WTC11 (cell line): ENCODE measurements around the gene SSH3. TPM values are rescaled to one million over a fixed set of nuclear protein-coding genes. Genes with fewer than 3 reads are reported as not detected.

Experiments
- ATAC-seq: fragments of 200-7000 bp; cut with Tn5 transposase; 2 replicates; pipeline ENCODE4 v1.10.0; 2021; ENCODE audit warnings: mild to moderate bottlenecking, moderate library complexity
- CTCF ChIA-PET: fragments of 300-600 bp; sonication (Branson Sonifier 250); formaldehyde crosslinking; loops from one replicate; lab custom pipeline; 2021; ENCODE audit warnings: antibody characterized with exemption; lab: Charles Lee
- POLR2A ChIA-PET: fragments of 350-600 bp; sonication (Branson Sonifier 250); formaldehyde crosslinking; loops from one replicate; lab custom pipeline; 2021; ENCODE audit warnings: antibody characterized with exemption; lab: Charles Lee
- DNase-seq: peaks from one replicate; pipeline ENCODE4 v3.0.0; 2021; ENCODE audit warnings: low spot score
- H3K27ac Mint-ChIP-seq: 2 replicates; pipeline ENCODE4 v1.8.0; 2021; ENCODE audit warnings: mixed read lengths
- H3K27me3 Mint-ChIP-seq: 2 replicates; pipeline ENCODE4 v1.8.0; 2021; ENCODE audit warnings: low read depth, mild to moderate bottlenecking, moderate library complexity, mixed read lengths
- H3K36me3 Mint-ChIP-seq: 2 replicates; pipeline ENCODE4 v1.8.0; 2021; ENCODE audit warnings: mixed read lengths
- H3K4me1 Mint-ChIP-seq: 2 replicates; pipeline ENCODE4 v1.8.0; 2022; ENCODE audit warnings: mixed read lengths
- H3K4me3 Mint-ChIP-seq: 2 replicates; pipeline ENCODE4 v1.8.0; 2021; ENCODE audit warnings: mild to moderate bottlenecking, moderate library complexity, mixed read lengths
- H3K9me3 Mint-ChIP-seq: 2 replicates; pipeline ENCODE4 v1.8.0; 2021; ENCODE audit warnings: mixed read lengths
- ATF1 ChIP-seq: sonication (generic); formaldehyde crosslinking; IDR thresholded peaks from 2 replicates; pipeline ENCODE4 v1.8.1; 2023; ENCODE audit warnings: mild to moderate bottlenecking, moderate library complexity, missing genetic modification reagents
- CBFB ChIP-seq: sonication (generic); formaldehyde crosslinking; IDR thresholded peaks from 2 replicates; pipeline ENCODE4 v1.8.1; 2022; ENCODE audit warnings: mild to moderate bottlenecking, low read depth, missing genetic modification reagents
- ELF4 ChIP-seq: sonication (generic); formaldehyde crosslinking; IDR thresholded peaks from 2 replicates; pipeline ENCODE4 v1.8.1; 2022; ENCODE audit warnings: low read depth, mild to moderate bottlenecking, moderate library complexity, missing genetic modification reagents
- EMX1 ChIP-seq: fragments of 250-450 bp; sonication (Bioruptor Pico); IDR thresholded peaks from 2 replicates; pipeline ENCODE4 v1.8.0; 2021; ENCODE audit warnings: mild to moderate bottlenecking
- GTF2I ChIP-seq: fragments of 250-450 bp; sonication (Bioruptor Pico); conservative IDR thresholded peaks from 2 replicates; pipeline ENCODE4 v1.4.0; 2021; ENCODE audit warnings: mild to moderate bottlenecking
- MXD4 ChIP-seq: fragments of 250-450 bp; sonication (Bioruptor Pico); IDR thresholded peaks from 2 replicates; pipeline ENCODE4 v1.8.0; 2021; ENCODE audit warnings: mild to moderate bottlenecking, moderate library complexity, borderline replicate concordance
- NFE2L1 ChIP-seq: sonication (generic); formaldehyde crosslinking; IDR thresholded peaks from 2 replicates; pipeline ENCODE4 v1.8.1; 2023; ENCODE audit warnings: missing genetic modification reagents
- NFYB ChIP-seq: sonication (generic); formaldehyde crosslinking; conservative IDR thresholded peaks from 2 replicates; pipeline ENCODE4 v1.8.0; 2022; ENCODE audit warnings: low read depth, missing genetic modification reagents
- NR2C2 ChIP-seq: sonication (generic); formaldehyde crosslinking; IDR thresholded peaks from 2 replicates; pipeline ENCODE4 v1.8.0; 2022; ENCODE audit warnings: mild to moderate bottlenecking, missing genetic modification reagents
- NR3C1 ChIP-seq: sonication (generic); formaldehyde crosslinking; conservative IDR thresholded peaks from 2 replicates; pipeline ENCODE4 v1.8.1; 2023; ENCODE audit warnings: low read depth, mild to moderate bottlenecking, missing genetic modification reagents
- SMAD3 ChIP-seq: sonication (generic); formaldehyde crosslinking; IDR thresholded peaks from 2 replicates; pipeline ENCODE4 v1.8.0; 2022; ENCODE audit warnings: missing genetic modification reagents, mild to moderate bottlenecking, borderline replicate concordance
- SOX15 ChIP-seq: fragments of 250-450 bp; sonication (Bioruptor Pico); IDR thresholded peaks from 2 replicates; pipeline ENCODE4 v1.9.0; 2021; ENCODE audit warnings: mild to moderate bottlenecking
- ZMAT4 ChIP-seq: fragments of 250-450 bp; sonication (Bioruptor Pico); IDR thresholded peaks from 2 replicates; pipeline ENCODE4 v1.9.0; 2021; ENCODE audit warnings: mild to moderate bottlenecking
- ZNF219 ChIP-seq: sonication (generic); formaldehyde crosslinking; IDR thresholded peaks from 2 replicates; pipeline ENCODE4 v1.8.0; 2023; ENCODE audit warnings: missing genetic modification reagents, mild to moderate bottlenecking, borderline replicate concordance
- ZNF423 ChIP-seq: fragments of 250-450 bp; sonication (Bioruptor Pico); IDR thresholded peaks from 2 replicates; pipeline ENCODE4 v2.1.2; 2022; ENCODE audit warnings: mild to moderate bottlenecking, moderate library complexity
- ZNF671 ChIP-seq: fragments of 250-450 bp; sonication (Bioruptor Pico); IDR thresholded peaks from 2 replicates; pipeline ENCODE4 v1.8.0; 2021; ENCODE audit warnings: mild to moderate bottlenecking
- total RNA-seq: library from RNA; stranded (reverse); gene quantifications from 3 replicates; pipeline ENCODE4 v1.2.3, GENCODE V29; 2021
- TF ChIP-seq, protein P1 (sequence below): sonication (generic); formaldehyde crosslinking; conservative IDR thresholded peaks from 2 replicates; pipeline ENCODE4 v1.8.1; 2022; ENCODE audit warnings: mild to moderate bottlenecking, missing genetic modification reagents
- TF ChIP-seq, protein P2 (sequence below): sonication (generic); formaldehyde crosslinking; IDR thresholded peaks from 2 replicates; pipeline ENCODE4 v1.8.0; 2022; ENCODE audit warnings: mild to moderate bottlenecking, missing genetic modification reagents
- TF ChIP-seq, protein P3 (sequence below): sonication (generic); formaldehyde crosslinking; IDR thresholded peaks from 2 replicates; pipeline ENCODE4 v1.8.0; 2023; ENCODE audit warnings: missing genetic modification reagents, mild to moderate bottlenecking, borderline replicate concordance
- TF ChIP-seq, protein P4 (sequence below): fragments of 250-450 bp; sonication (Bioruptor Pico); conservative IDR thresholded peaks from 2 replicates; pipeline ENCODE4 v1.9.0; 2021; ENCODE audit warnings: mild to moderate bottlenecking
- TF ChIP-seq, protein P5 (sequence below): sonication (generic); formaldehyde crosslinking; IDR thresholded peaks from 2 replicates; pipeline ENCODE4 v1.8.1; 2022; ENCODE audit warnings: low read depth, missing genetic modification reagents, borderline replicate concordance
- TF ChIP-seq, protein P6 (sequence below): sonication (generic); formaldehyde crosslinking; IDR thresholded peaks from 2 replicates; pipeline ENCODE4 v1.8.0; 2023; ENCODE audit warnings: missing genetic modification reagents
- TF ChIP-seq, protein P7 (sequence below): fragments of 250-450 bp; sonication (Bioruptor Pico); IDR thresholded peaks from 2 replicates; pipeline ENCODE4 v1.9.0; 2021; ENCODE audit warnings: moderate library complexity, mild to moderate bottlenecking, inconsistent platforms, borderline replicate concordance

The SSH3 gene
- total RNA-seq, 1 experiment from 2014 or later, result 42.3 TPM

DNA sequence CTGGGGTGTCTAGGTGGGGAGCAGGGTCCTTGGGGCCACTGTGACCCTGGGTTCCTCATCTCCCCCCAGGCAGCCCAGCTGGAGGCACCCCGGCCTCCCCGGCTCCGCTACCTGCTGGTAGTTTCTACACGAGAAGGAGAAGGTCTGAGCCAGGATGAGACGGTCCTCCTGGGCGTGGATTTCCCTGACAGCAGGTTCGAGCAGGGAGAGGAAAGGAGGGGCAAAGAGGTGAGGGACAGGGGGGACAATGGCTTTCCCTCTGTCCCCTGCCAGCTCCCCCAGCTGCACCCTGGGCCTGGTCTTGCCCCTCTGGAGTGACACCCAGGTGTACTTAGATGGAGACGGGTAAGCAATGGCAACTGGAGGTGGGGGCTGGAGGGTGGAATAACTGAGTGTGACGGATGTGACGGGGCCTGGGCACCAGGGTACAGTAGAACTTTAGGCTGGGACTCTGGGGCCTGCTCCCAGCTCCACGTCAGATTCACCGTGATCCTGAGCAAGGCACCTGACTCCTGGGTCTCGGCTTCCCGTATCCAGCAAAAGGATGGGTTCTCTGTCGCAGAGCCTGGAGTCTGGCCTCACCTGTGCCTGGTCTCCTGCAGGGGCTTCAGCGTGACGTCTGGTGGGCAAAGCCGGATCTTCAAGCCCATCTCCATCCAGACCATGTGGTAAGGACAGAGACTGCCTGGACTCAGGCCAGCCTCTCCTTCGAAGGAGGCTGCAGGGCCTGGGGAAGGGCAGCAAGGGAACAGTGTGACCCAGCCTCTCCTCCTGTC, 3.6 kb downstream of the SSH3 start:
- DNase-seq (no peak), ATAC-seq (no peak)
- POLR2A ChIA-PET, result no interaction called here
- H3K27ac Mint-ChIP-seq, result no peak overlapping the region
- H3K9me3 Mint-ChIP-seq, result no peaks in the 10 kb centered on the region
- H3K4me1 Mint-ChIP-seq, result peaks cover 11% of the 10 kb centered on the region
- CTCF ChIA-PET, result interaction anchor here (1.8 kb wide), 1 partner anchor 11 kb away, joined by 8 read pairs; no protein-coding TSS in a partner anchor
- peaks cover 4% of the 10 kb centered on the region; the same call in 1 of the 2 replicates for H3K27me3 Mint-ChIP-seq
- no peak overlapping the region for H3K4me3 Mint-ChIP-seq
- TF ChIP-seq, protein P1, sequence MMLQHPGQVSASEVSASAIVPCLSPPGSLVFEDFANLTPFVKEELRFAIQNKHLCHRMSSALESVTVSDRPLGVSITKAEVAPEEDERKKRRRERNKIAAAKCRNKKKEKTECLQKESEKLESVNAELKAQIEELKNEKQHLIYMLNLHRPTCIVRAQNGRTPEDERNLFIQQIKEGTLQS (CRISPR knock-in tag), result no peak
- TF ChIP-seq NR3C1 (CRISPR knock-in tag), result no peak
- no peak for TF ChIP-seq ZNF219 (CRISPR knock-in tag)
- TF ChIP-seq, protein P2, sequence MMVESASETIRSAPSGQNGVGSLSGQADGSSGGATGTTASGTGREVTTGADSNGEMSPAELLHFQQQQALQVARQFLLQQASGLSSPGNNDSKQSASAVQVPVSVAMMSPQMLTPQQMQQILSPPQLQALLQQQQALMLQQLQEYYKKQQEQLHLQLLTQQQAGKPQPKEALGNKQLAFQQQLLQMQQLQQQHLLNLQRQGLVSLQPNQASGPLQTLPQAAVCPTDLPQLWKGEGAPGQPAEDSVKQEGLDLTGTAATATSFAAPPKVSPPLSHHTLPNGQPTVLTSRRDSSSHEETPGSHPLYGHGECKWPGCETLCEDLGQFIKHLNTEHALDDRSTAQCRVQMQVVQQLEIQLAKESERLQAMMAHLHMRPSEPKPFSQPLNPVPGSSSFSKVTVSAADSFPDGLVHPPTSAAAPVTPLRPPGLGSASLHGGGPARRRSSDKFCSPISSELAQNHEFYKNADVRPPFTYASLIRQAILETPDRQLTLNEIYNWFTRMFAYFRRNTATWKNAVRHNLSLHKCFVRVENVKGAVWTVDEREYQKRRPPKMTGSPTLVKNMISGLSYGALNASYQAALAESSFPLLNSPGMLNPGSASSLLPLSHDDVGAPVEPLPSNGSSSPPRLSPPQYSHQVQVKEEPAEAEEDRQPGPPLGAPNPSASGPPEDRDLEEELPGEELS (CRISPR knock-in tag), result no peak
- no peak for TF ChIP-seq NR2C2
- no peak for TF ChIP-seq EMX1 (CRISPR knock-in tag)
- no peak for TF ChIP-seq GTF2I (CRISPR knock-in tag)
- no peak for TF ChIP-seq SMAD3 (CRISPR knock-in tag)
- TF ChIP-seq ATF1, result no peak
- TF ChIP-seq MXD4 (CRISPR knock-in tag), result no peak
- TF ChIP-seq, protein P3, sequence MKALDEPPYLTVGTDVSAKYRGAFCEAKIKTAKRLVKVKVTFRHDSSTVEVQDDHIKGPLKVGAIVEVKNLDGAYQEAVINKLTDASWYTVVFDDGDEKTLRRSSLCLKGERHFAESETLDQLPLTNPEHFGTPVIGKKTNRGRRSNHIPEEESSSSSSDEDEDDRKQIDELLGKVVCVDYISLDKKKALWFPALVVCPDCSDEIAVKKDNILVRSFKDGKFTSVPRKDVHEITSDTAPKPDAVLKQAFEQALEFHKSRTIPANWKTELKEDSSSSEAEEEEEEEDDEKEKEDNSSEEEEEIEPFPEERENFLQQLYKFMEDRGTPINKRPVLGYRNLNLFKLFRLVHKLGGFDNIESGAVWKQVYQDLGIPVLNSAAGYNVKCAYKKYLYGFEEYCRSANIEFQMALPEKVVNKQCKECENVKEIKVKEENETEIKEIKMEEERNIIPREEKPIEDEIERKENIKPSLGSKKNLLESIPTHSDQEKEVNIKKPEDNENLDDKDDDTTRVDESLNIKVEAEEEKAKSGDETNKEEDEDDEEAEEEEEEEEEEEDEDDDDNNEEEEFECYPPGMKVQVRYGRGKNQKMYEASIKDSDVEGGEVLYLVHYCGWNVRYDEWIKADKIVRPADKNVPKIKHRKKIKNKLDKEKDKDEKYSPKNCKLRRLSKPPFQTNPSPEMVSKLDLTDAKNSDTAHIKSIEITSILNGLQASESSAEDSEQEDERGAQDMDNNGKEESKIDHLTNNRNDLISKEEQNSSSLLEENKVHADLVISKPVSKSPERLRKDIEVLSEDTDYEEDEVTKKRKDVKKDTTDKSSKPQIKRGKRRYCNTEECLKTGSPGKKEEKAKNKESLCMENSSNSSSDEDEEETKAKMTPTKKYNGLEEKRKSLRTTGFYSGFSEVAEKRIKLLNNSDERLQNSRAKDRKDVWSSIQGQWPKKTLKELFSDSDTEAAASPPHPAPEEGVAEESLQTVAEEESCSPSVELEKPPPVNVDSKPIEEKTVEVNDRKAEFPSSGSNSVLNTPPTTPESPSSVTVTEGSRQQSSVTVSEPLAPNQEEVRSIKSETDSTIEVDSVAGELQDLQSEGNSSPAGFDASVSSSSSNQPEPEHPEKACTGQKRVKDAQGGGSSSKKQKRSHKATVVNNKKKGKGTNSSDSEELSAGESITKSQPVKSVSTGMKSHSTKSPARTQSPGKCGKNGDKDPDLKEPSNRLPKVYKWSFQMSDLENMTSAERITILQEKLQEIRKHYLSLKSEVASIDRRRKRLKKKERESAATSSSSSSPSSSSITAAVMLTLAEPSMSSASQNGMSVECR, result no peak
- no peak for TF ChIP-seq CBFB (CRISPR knock-in tag)
- TF ChIP-seq ELF4 (CRISPR knock-in tag), result no peak
- TF ChIP-seq NFYB (CRISPR knock-in tag), result no peak
- TF ChIP-seq, protein P4, sequence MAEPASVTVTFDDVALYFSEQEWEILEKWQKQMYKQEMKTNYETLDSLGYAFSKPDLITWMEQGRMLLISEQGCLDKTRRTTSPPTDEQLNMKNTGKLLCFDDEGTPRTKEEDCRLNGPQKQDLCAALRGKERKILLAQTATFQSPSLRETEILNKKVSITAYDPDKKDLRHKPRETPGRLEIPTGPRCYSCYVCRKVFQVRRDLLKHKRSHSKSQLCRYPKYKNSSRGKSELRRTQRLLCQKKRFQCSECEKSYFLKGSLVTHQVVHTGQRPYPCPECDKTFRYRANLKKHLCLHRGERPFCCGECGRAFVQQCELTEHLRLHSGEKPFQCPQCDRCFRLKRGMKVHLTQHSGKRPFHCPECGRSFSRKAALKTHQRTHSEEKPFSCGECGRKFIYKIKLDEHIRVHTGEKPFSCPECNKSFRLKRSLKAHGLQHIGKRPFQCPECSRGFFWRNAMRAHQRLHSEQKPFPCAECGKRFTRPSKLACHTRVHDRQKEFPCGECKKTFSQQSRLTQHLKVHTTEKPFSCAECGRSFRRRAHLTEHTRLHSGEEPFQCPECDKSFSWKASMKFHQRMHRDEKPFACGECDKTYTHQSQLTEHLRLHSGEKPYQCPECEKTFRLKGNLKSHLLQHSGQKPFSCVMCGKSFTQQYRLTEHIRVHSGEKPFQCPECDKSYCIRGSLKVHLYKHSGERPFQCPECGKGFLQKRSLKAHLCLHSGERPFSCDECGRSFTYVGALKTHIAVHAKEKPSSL (CRISPR knock-in tag), result no peak
- no peak for TF ChIP-seq NFE2L1 (CRISPR knock-in tag)
- peaks cover 2% of the 10 kb centered on the region; the same call in 1 of the 2 replicates for H3K36me3 Mint-ChIP-seq

- ChIA-PET CTCF (interaction anchor here (1.8 to 2.0 kb wide), 2 partner anchors 10 to 46 kb away, joined by 6 to 8 read pairs; no protein-coding TSS in a partner anchor), POLR2A (no interaction called here)
- Mint-ChIP-seq H3K4me1 (peaks cover 6% of the 10 kb centered on the region), H3K36me3 (peaks cover 2% of the 10 kb centered on the region; the same call in 1 of the 2 replicates), H3K4me3 (no peak overlapping the region), H3K27me3 (peaks cover 4% of the 10 kb centered on the region; the same call in 1 of the 2 replicates), H3K9me3 (no peaks in the 10 kb centered on the region), H3K27ac (no peak overlapping the region)
- ATAC-seq (no peak), DNase-seq (no peak)
- no peak for TF ChIP-seq SOX15 (CRISPR knock-in tag)
- TF ChIP-seq, protein P5, sequence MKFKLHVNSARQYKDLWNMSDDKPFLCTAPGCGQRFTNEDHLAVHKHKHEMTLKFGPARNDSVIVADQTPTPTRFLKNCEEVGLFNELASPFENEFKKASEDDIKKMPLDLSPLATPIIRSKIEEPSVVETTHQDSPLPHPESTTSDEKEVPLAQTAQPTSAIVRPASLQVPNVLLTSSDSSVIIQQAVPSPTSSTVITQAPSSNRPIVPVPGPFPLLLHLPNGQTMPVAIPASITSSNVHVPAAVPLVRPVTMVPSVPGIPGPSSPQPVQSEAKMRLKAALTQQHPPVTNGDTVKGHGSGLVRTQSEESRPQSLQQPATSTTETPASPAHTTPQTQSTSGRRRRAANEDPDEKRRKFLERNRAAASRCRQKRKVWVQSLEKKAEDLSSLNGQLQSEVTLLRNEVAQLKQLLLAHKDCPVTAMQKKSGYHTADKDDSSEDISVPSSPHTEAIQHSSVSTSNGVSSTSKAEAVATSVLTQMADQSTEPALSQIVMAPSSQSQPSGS, result no peak
- no peak for TF ChIP-seq ZNF423 (CRISPR knock-in tag)
- TF ChIP-seq ZNF671, result no peak
- TF ChIP-seq, protein P6, sequence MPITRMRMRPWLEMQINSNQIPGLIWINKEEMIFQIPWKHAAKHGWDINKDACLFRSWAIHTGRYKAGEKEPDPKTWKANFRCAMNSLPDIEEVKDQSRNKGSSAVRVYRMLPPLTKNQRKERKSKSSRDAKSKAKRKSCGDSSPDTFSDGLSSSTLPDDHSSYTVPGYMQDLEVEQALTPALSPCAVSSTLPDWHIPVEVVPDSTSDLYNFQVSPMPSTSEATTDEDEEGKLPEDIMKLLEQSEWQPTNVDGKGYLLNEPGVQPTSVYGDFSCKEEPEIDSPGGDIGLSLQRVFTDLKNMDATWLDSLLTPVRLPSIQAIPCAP (CRISPR knock-in tag), result no peak
- TF ChIP-seq ZMAT4 (CRISPR knock-in tag), result no peak
- TF ChIP-seq GTF2I (CRISPR knock-in tag), result no peak
- TF ChIP-seq, protein P7, sequence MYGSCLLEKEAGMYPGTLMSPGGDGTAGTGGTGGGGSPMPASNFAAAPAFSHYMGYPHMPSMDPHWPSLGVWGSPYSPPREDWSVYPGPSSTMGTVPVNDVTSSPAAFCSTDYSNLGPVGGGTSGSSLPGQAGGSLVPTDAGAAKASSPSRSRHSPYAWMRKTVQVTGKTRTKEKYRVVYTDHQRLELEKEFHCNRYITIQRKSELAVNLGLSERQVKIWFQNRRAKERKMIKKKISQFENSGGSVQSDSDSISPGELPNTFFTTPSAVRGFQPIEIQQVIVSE (CRISPR knock-in tag), result no peak
These were observed 4.2 kb downstream of the SSH3 start for GRCh38 chr11:67307545-67308001.
